ENCODE measurements around the gene MVK.

- TF ChIP-seq CTCF (IDR thresholded peaks at IDR 0.05) (no peak), POLR2A (IDR thresholded peaks at IDR 0.05) (no peak), EP300 (IDR thresholded peaks at IDR 0.05) (no peak)
These were observed 14.3 kb downstream of the MVK start for GRCh38 chr12:109587921-109588320.
